GM12873 (cell line): ENCODE results near the gene PTPN13.

ENCODE experiments used
- TF ChIP-seq, protein P1 (sequence below): IDR thresholded peaks from 2 replicates; pipeline ENCODE4 v1.5.1; 2012; ENCODE audit warnings: low read depth, mild to moderate bottlenecking, moderate library complexity, low read length, control low read depth; ENCODE audit not compliant: insufficient read depth; ENCODE audit errors: missing control alignments

PTPN13 gene

DNA sequence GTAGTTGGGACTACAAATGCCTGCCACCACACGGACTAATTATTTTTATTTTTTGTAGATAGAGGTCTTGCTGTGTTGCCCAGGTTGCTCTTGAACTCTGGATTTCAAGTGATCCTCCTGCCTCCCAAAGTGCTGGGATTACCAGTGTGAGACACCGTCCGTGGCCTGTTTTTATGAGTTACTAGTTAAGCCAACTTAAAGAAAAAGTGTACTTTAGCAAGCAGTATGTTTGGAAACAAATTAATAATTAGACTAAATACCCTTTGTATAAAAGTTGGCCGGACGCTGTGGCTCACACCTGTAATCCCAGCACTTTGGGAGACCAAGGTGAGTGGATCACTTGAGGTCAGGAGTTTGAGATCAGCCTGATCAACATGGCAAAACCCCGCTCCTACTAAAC, 14.2 kb upstream of the PTPN13 start:
- TF ChIP-seq, protein P1, sequence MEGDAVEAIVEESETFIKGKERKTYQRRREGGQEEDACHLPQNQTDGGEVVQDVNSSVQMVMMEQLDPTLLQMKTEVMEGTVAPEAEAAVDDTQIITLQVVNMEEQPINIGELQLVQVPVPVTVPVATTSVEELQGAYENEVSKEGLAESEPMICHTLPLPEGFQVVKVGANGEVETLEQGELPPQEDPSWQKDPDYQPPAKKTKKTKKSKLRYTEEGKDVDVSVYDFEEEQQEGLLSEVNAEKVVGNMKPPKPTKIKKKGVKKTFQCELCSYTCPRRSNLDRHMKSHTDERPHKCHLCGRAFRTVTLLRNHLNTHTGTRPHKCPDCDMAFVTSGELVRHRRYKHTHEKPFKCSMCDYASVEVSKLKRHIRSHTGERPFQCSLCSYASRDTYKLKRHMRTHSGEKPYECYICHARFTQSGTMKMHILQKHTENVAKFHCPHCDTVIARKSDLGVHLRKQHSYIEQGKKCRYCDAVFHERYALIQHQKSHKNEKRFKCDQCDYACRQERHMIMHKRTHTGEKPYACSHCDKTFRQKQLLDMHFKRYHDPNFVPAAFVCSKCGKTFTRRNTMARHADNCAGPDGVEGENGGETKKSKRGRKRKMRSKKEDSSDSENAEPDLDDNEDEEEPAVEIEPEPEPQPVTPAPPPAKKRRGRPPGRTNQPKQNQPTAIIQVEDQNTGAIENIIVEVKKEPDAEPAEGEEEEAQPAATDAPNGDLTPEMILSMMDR: no peak

DNA sequence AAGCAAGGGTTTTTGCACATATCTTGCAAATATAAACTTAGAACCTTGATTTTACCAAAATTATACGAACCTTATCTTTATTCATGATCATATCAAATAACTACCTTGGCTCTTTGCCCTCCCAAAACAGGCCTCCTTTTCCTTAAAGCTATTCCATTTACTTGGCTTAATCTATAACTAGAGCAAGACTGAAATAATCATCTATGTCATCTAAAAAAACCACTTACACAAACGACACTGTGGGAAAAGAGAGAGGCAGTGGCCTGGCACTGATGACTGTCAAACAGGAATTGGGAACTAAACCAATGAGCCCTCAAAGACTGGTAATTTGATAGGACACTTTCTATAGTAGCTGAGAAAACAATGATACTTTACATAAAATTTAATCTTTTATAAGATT, 11.7 kb upstream of the PTPN13 start:
- TF ChIP-seq, protein P1: no peak

DNA sequence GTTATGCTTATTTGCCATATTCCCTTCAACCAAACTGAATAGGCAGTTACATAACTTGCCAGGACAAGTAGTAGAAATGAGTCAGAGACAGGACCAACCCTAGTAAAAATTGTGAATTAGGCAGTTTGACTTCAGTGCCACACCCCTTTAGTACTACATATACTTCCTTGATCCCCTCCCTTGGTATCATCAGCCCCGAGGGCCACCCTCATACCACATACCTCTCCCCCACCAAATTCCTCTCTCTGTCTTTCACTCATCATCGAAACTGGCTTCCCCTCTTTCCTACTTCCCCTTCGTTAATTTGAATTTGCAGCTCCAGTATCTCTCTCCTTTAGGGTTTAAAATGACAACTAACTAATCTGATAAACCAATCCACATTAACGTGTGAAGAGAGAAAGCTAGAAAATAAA, 7.9 kb upstream of the PTPN13 start:
- TF ChIP-seq, protein P1: no peak

DNA sequence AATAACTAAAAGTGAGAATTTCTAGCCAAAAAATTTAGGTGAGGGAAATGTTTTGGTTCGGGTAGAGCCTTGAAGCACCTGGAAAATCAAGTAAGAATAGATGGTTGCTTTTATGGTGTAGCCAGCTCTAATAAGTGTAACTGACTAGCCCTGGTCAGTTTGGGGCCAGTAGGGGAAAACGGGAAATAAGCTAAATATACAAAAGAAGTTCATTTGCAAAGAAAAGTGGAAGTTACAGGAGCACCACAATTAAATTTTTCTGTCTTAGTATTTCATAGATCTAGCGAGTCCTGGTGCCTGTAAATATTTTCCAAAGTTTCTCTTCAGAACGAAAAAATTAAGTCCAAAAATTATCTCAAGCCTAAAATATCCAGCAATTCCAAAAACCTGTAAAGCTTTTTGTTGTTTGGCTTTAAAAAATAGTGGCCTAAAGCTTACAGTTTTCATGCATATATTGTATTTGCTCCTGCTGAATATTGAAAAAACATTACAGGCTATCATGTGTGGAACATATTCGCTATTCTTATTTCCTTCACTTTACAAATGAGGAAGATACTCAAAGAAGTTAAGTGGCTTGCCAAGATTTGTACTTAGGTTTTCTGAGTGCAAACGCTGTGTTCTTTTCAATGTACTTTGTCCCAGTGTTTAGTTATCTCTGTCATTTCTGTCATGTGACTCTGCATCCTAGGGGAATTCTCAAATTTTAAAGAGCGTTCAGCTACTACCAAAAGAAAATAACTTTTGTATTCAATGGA, 7.3 kb upstream of the PTPN13 start:
- TF ChIP-seq, protein P1: no peak

DNA sequence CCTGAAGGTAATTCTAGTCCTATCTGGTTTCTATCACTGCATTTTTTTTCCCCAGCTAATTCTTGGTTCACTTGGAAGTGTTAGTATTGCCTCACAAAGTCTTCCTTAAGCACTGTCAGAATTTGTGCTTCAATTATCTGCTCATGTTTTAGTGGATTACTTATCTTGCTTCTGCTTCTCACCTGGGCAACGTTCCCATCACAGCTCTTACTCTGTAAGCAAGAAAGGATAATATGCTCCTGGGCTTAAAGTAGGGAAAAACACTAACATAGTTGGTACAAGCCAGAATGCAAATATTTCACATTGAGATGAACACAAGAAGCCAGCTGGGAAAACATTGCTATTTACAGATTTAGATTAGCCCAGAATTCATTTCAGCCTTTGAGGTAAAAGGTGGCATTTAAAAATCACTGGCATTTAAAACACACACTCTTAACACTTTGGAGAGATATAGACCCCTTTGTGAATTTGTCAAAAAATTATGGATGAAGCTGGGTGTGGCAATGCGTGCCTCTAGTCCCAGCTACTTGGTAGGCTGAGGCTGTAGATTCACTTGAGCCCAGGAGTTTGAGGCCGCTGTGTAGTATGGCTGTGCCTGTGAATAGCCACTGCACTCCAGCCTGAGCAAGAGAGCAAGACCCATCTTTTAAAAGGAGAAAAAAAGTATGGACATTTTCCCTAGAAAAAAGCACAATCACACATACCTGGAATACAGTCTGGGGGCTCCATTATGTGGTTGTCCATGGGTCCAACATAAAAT, 6.6 kb upstream of the PTPN13 start:
- TF ChIP-seq, protein P1: no peak

DNA sequence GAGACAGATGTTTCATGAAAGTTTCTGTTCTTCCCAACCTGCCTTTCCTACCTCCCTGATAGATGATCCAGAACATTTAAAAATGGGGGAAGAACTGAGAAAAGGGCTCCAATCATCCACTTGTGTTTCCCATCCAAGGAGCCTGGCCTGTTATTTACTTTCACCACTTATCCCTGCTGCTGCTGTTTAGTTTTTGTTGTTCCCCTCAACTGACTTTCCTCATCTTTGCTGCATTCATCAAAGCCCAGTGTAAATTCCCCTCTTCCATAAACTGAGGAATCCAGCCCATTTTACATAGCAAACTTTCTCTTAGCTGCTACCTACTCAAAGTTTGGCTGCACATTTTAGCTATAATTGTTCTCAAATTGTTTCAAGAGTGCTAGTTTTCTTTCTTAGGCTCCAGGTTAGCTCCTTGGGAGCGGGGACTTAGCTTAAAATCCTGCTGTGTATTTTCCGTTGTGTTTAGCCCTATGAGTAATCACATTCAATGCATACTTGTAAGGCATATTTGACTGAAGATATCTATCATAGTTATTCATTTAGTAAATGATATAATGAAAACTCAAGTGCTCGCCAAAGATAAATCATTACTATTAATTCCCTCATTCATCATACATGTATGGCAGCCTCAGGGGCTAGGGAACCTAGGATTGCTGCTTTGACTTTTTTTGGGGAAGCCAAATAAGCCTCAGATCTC, 1.4 kb upstream of the PTPN13 start:
- TF ChIP-seq, protein P1: no peak
